ENCODE measurements around the gene SMAD6. TPM values are rescaled to one million over a fixed set of nuclear protein-coding genes. Genes with fewer than 3 reads are reported as not detected.

The SMAD6 gene
- total and polyA plus RNA-seq, 12 donors = 6.6 to 43.4 (median 19.7) TPM

DNA sequence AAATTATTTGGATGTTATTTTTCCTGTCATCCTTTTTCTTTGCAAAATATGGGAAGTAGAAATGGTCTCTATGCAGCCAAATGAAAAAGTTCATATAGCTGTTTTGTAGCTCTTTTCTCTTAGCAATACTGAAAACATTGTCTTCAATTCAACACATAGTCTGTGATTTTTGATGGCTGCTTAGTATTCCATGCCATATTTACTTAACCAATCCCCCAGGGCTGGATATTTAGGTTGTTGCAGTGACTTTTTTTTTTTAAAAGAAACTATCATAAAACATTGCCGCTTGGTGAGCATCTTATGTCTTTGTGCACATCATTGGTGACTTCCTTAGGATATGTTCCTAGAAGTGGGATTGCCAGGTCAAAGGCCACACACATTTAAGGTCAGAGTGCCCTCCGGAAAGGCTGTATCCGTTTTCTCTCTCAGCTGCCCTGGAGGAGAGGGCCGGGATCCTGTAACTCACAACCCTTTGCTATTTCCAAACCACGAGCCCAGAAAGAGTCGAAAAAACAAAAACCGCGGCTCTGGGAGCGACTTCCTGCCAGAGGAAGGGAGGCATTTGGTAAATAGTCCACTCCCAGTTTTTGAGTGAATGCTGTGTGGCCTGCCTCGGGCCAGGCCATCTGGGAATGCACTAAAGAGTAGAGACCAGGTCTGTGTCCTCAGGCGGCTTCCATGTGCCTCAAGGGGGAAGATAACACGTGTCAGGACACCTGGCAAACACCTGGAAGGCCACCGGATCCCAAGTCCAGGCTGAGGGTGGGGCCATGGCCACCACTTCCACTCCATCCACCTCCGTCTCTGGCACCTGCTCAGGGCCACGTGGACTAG lies 41.9 kb downstream of the SMAD6 start:
- Histone ChIP-seq H3K27ac (peak overlapping the region in 9 of 10 donors; percentile 36 to 87 (median 63)), H3K27me3 (no peaks in the 10 kb centered on the region), H3K36me3 (no peaks in the 10 kb centered on the region), H3K4me1 (peaks cover 17 to 98% (median 63%) of the 10 kb centered on the region in 9 donors), H3K4me3 (no peak overlapping the region), H3K9me3 (no peaks in the 10 kb centered on the region)
- 44 to 63% methylated on average over 15 of the region's 15 CpGs for WGBS, 2 donors
- TF ChIP-seq, protein P1, sequence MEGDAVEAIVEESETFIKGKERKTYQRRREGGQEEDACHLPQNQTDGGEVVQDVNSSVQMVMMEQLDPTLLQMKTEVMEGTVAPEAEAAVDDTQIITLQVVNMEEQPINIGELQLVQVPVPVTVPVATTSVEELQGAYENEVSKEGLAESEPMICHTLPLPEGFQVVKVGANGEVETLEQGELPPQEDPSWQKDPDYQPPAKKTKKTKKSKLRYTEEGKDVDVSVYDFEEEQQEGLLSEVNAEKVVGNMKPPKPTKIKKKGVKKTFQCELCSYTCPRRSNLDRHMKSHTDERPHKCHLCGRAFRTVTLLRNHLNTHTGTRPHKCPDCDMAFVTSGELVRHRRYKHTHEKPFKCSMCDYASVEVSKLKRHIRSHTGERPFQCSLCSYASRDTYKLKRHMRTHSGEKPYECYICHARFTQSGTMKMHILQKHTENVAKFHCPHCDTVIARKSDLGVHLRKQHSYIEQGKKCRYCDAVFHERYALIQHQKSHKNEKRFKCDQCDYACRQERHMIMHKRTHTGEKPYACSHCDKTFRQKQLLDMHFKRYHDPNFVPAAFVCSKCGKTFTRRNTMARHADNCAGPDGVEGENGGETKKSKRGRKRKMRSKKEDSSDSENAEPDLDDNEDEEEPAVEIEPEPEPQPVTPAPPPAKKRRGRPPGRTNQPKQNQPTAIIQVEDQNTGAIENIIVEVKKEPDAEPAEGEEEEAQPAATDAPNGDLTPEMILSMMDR (IDR thresholded peaks at IDR 0.05) = no peak
- DNase-seq = peak in 1 of 2 donors; percentile 49
- intact Hi-C loops (cut with DNase I) = no loop called here
- ATAC-seq = peak in 7 of 8 donors; percentile 11 to 71 (median 37)

DNA sequence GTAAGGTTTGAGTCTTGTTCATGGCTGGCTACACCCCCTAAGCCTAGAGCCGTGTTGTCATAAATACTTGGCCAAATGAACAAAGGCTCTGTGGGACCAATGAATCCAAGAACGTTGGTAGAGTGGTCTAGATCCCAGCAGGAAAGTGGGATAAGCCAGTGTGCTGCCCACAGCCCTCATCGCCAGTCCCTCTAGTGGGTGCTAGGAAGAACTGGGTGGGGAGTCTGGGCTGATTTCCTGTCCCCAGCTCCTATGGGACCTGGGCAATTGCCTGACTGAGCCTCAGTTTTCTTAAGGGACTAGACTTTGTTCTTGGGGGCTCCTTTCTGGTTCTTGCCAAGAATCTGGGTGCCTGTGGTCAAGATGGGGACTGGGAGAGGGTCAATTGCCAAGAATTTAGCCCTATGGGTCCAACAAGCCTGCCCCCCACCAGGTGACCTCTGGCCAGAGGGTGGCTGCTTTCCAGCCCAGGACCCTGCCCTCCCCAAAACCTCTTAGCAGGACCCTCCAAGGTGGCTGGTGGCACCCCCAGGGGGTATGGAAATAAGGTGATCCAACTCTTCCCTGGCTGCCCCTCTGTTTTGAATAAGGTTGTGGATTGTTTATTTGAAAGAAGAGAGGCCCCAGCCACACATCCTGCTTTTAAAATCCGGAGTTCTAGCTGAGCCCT lies 42.7 kb downstream of the SMAD6 start:
- TF ChIP-seq, protein P1 (IDR thresholded peaks at IDR 0.05) = no peak
- Histone ChIP-seq H3K27ac (peak overlapping the region in 9 of 10 donors; percentile 36 to 87 (median 63)), H3K4me1 (peaks cover 17 to 100% (median 66%) of the 10 kb centered on the region in 9 donors), H3K27me3 (no peaks in the 10 kb centered on the region), H3K4me3 (no peak overlapping the region), H3K36me3 (no peaks in the 10 kb centered on the region), H3K9me3 (no peaks in the 10 kb centered on the region)
- intact Hi-C loops (cut with DNase I) = no loop called here
- ATAC-seq (peak in 1 of 8 donors; percentile 1), DNase-seq (no peak)
- WGBS, 2 donors = 63 to 76% methylated on average over 4 of the region's 4 CpGs

DNA sequence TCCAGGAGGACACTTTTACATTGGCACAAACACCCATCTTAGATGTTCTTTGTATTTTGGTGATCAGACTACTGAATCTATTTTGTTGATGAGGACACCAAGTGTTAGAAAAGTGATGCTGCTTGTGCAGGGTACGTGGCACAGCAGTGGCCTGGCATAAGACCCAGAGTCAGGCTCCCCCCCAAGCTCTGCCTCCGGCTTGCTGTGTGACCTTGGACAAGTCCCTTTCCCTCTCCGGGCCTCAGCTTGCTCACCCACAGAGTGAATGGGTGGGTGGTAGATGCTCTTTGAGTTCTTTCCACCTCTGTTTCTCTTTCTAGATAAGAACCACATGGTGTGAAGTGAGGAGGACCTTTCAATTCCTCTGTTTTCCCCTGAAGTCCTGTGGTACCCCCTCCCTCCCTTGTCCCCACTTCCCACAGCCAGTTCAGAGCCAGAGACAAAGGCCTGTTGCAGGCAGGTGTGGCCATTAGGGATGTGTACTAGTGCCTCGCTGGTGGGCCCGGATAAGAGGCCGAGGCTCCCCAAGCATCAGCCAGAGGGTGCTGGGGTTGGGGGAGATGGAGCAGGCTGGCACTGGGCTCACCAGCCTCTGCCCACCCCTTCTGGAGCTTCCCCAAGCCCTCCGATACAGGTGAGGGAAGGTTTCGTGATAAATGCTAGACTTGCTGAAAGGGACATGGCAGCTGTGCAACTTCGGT lies 43.6 kb downstream of the SMAD6 start:
- no peak for DNase-seq
- Histone ChIP-seq H3K4me1 (peaks cover 18 to 100% (median 73%) of the 10 kb centered on the region in 9 donors), H3K27ac (peak overlapping the region in 8 of 10 donors; percentile 31 to 87 (median 64)), H3K27me3 (no peaks in the 10 kb centered on the region), H3K36me3 (no peaks in the 10 kb centered on the region), H3K4me3 (no peak overlapping the region), H3K9me3 (no peaks in the 10 kb centered on the region)
- 69 to 73% methylated on average over 9 of the region's 9 CpGs for WGBS, 2 donors
- no peak for ATAC-seq
- intact Hi-C loops (cut with DNase I) = no loop called here
- TF ChIP-seq, protein P1 (IDR thresholded peaks at IDR 0.05) = no peak

DNA sequence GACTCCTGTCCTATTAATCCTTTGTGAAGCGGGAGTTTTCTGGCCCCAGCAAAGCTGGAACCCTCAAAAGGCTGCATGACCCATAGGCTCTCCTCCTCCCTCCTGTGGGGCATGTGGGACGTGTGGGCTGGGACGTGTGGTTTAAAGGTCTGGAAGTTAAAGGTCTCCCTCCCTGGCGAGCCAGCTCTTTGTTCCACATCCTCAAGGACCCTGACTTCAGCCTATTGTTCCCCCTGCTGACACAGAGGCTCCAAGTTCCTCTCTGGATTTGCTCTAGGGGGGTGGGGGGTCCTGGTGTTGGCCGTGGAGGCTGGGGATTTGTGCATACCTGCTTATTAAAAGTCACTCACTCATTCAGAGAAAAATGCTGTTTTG lies 44.2 kb downstream of the SMAD6 start:
- Histone ChIP-seq H3K4me3 (no peak overlapping the region), H3K9me3 (no peaks in the 10 kb centered on the region), H3K36me3 (no peaks in the 10 kb centered on the region), H3K27me3 (no peaks in the 10 kb centered on the region), H3K27ac (peak overlapping the region in 8 of 10 donors; percentile 31 to 87 (median 64)), H3K4me1 (peaks cover 18 to 100% (median 79%) of the 10 kb centered on the region in 9 donors)
- intact Hi-C loops (cut with DNase I) = no loop called here
- DNase-seq (peak in 1 of 2 donors; percentile 45), ATAC-seq (peak in 6 of 8 donors; percentile 16 to 60 (median 54))
- TF ChIP-seq, protein P1 (IDR thresholded peaks at IDR 0.05) = peak in 1 of 9 donors; percentile 15
- 40 to 44% methylated on average over 5 of the region's 5 CpGs for WGBS, 2 donors

All from heart right ventricle (tissue), 16 donors.